WI38 (cell line): ENCODE results near the gene CEBPE.

Source experiments
- H3K4me3 ChIP-seq: 2 replicates; pipeline ENCODE4 v1.5.1; 2011; ENCODE audit warnings: low read depth, mild to moderate bottlenecking, control low read depth, low read length
- CTCF ChIP-seq: IDR thresholded peaks from 2 replicates; pipeline ENCODE4 v1.5.1; 2012; ENCODE audit warnings: low read depth, mild to moderate bottlenecking, control low read depth, low read length

The CEBPE gene

GRCh38 chr14:23126548-23127278, 7.7 kb upstream of the CEBPE start:
- no peak for TF ChIP-seq CTCF
- no peak overlapping the region for H3K4me3 ChIP-seq

GRCh38 chr14:23125933-23126524, 7.0 kb upstream of the CEBPE start:
- TF ChIP-seq CTCF: no peak
- no peak overlapping the region for H3K4me3 ChIP-seq

- no peak overlapping the region for H3K4me3 ChIP-seq
Measured at GRCh38 chr14:23125011-23125410, 6.0 kb upstream of the CEBPE start.

GRCh38 chr14:23124337-23124954, 5.4 kb upstream of the CEBPE start:
- TF ChIP-seq CTCF: no peak
- no peak overlapping the region for H3K4me3 ChIP-seq

More at GRCh38 chr14:23125011-23125410, 6.0 kb upstream of the CEBPE start:
- no peak for TF ChIP-seq CTCF

- no peak for TF ChIP-seq CTCF
- no peak overlapping the region for H3K4me3 ChIP-seq
Measured at GRCh38 chr14:23123419-23123818, 4.4 kb upstream of the CEBPE start.

GRCh38 chr14:23122086-23122485, 3.0 kb upstream of the CEBPE start:
- no peak overlapping the region for H3K4me3 ChIP-seq
- no peak for TF ChIP-seq CTCF

GRCh38 chr14:23121361-23121771, 2.3 kb upstream of the CEBPE start:
- no peak for TF ChIP-seq CTCF
- H3K4me3 ChIP-seq: no peak overlapping the region
